Activated CD4-positive, alpha-beta T cell treated with anti-CD3 and anti-CD28 coated beads for 4 hours (primary cell): ENCODE measurements around the gene UQCRC1.
"Not testable (repeated sequence)": the region's sequence is repeated elsewhere in the genome, so short reads cannot be mapped to it uniquely, and the experiment has no call there.

Source experiments
- DNase-seq, 2 donors: peaks; one replicate each; pipeline ENCODE4 v3.0.0-alpha.2; 2020

The UQCRC1 gene

DNA sequence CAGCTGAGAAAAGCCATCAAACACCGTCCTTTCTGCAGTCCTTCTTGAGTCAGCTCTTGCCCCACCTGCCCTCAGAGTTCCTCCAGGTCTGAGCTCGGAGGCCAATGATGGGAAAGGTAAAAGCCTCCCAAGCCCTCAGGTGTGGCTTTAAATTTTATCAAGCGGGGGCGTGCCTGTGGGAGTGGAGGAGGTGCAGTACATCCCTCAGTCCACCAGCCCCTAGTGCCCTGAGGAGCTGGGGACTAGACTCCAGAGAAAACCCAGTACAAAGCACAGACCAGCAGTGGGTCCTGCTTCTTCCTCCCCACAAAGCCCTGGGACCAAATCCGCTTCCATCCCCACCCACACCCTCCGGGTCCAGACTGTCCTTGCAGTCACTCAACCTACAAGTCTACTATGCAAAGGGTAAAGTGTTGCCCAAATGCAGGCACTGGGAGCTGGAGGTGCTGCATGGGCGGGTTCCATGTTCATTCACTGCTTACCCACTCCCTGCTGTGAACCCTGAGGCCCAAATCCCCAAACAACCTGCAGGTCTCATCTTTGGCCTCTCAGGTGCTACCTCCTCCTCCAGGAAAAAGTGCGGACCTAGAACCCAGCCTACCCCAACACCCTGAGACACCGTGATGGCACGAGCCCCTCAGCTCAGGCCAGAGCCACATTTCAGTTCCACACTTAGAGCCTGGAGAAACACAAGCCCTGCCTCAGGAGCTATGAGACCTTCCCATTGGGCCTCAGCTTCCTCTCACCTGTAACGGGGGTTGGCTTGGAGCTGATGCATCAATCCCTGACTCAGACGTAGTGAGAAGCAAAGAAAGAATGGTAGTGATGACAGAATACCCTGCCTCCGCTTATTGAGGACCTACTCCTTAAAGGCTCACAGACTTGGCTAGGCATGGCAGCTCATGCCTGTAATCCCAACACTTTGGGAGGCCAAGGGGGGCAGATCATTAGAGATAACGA, 55.3 kb downstream of the UQCRC1 start:
- no peak for DNase-seq

DNA sequence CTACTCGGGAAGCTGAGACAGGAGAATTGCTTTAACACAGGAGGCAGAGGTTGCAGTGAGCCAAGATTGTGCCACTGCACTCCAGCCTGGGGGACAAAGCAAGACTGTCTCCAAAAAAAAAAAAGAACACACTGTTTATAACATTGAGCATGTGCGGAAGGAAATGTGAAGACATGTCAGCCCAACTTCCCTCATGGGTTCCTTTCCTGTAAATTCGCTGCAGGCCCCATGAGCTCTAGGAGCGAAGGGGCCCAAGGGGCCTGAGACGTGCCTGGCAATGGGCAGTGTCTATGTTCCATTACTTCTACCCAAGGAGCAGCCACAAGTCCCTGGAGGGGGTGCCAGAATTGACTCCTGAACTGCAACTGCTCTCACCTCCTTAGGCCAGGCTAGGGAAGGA, 56.1 kb downstream of the UQCRC1 start:
- DNase-seq = no peak

- no peak for DNase-seq
These were observed 57.1 kb downstream of the UQCRC1 start for GRCh38 chr3:48552111-48552951.

DNA sequence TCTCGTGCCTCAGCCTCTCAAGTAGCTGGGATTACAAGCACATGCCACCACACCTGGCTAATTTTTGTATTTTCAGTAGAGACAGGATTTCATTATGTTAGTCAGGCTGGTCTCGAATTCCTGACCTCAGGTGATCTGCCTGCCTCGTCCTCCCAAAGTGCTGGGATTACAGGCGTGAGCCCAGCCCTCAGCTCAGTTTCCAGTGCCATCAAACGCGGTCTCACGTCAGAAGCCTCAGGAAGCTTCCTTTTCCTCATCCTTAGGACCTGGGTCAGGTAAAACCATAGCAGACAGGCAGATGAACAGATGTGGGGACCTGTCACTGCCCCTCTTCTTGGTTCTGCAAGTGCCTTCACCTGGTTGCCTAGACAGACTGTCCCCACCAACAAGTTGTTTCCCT, 57.8 kb downstream of the UQCRC1 start:
- not testable (repeated sequence) for DNase-seq
